ENCODE results near the gene IFNA7. TPM values are rescaled to one million over a fixed set of nuclear protein-coding genes. Genes with fewer than 3 reads are reported as not detected.

Gene IFNA7
- total RNA-seq, 1 experiment from 2014 or later = not detected

DNA sequence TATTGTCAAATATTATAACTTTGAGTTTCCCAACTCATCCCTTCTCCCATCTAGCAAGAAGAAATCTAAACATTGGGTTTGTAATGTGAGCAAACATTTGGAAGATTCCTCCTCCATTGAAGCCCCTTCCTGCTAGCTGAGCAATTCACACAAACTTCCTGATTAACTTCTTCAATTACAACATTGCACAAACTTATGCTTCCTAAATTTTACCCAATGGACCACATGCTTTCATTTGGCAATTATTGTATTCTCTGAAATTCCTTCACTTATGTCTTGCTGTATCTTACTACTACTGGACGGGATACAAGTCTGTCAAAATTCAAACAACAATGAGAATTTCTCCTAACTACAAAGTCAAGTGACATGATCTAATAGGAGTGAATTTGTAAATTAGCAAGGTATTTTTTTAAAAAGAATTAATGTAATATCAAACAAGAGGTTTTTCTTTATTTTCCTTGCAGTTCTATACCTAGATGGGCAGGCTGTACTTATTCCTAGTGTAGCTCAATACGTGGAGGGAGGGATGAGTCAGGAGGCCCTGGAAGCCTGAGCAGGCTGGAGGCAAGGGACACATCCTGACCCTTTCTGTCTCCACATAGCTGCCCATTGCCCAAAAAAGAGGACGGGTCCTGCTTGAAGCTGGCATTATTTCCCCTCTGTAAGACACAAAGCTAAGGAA is 48.5 kb downstream of the IFNA7 start (continued):
- TF ChIP-seq FOXK1 (CRISPR knock-in tag; IDR thresholded peaks at IDR 0.05) = no peak
- TF ChIP-seq NFYB (CRISPR knock-in tag; conservative IDR thresholded peaks at IDR 0.05; ENCODE audit: low read depth) = no peak
- TF ChIP-seq, protein P1, sequence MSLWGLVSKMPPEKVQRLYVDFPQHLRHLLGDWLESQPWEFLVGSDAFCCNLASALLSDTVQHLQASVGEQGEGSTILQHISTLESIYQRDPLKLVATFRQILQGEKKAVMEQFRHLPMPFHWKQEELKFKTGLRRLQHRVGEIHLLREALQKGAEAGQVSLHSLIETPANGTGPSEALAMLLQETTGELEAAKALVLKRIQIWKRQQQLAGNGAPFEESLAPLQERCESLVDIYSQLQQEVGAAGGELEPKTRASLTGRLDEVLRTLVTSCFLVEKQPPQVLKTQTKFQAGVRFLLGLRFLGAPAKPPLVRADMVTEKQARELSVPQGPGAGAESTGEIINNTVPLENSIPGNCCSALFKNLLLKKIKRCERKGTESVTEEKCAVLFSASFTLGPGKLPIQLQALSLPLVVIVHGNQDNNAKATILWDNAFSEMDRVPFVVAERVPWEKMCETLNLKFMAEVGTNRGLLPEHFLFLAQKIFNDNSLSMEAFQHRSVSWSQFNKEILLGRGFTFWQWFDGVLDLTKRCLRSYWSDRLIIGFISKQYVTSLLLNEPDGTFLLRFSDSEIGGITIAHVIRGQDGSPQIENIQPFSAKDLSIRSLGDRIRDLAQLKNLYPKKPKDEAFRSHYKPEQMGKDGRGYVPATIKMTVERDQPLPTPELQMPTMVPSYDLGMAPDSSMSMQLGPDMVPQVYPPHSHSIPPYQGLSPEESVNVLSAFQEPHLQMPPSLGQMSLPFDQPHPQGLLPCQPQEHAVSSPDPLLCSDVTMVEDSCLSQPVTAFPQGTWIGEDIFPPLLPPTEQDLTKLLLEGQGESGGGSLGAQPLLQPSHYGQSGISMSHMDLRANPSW (CRISPR knock-in tag; conservative IDR thresholded peaks at IDR 0.05; ENCODE audit: low read depth) = no peak
- TF ChIP-seq, protein P2, sequence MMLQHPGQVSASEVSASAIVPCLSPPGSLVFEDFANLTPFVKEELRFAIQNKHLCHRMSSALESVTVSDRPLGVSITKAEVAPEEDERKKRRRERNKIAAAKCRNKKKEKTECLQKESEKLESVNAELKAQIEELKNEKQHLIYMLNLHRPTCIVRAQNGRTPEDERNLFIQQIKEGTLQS (CRISPR knock-in tag; conservative IDR thresholded peaks at IDR 0.05) = no peak
- TF ChIP-seq GABPB1 (CRISPR knock-in tag; IDR thresholded peaks at IDR 0.05) = no peak
- TF ChIP-seq SOX15 (CRISPR knock-in tag; IDR thresholded peaks at IDR 0.05) = no peak

Other genes with a start within 250 kb of the IFNA7 start
- gene HACD4, start 170.6 kb downstream of the IFNA7 start, total RNA-seq (2021) = 0.94 to 1.2 TPM (median 1.1 TPM) in 3 replicates
- not detected in 3 replicates for gene IFNB1, start 124.3 kb downstream of the IFNA7 start, total RNA-seq (2021)
- gene IFNW1, start 60.4 kb downstream of the IFNA7 start, total RNA-seq (2021) = not detected in 3 replicates
- gene IFNA21, start 35.5 kb downstream of the IFNA7 start, total RNA-seq (2021) = not detected in 3 replicates
- gene IFNA4, start 14.6 kb downstream of the IFNA7 start, total RNA-seq (2021) = not detected in 3 replicates
- not detected in 3 replicates for gene IFNA10, start 4.9 kb upstream of the IFNA7 start, total RNA-seq (2021)
- gene IFNA16, start 15.1 kb upstream of the IFNA7 start, total RNA-seq (2021) = not detected in 3 replicates
- gene IFNA17, start 26.0 kb upstream of the IFNA7 start, total RNA-seq (2021) = not detected in 3 replicates
- not detected in 3 replicates for gene IFNA14, start 37.8 kb upstream of the IFNA7 start, total RNA-seq (2021)
- not detected in 3 replicates for gene IFNA5, start 103.1 kb upstream of the IFNA7 start, total RNA-seq (2021)
- 15.6 to 17.4 TPM (median 16.1 TPM) in 3 replicates for gene KLHL9, start 133.2 kb upstream of the IFNA7 start, total RNA-seq (2021)
- gene IFNA6, start 148.7 kb upstream of the IFNA7 start, total RNA-seq (2021) = not detected in 3 replicates
- not detected in 3 replicates for gene IFNA13, start 165.9 kb upstream of the IFNA7 start, total RNA-seq (2021)
- not detected in 3 replicates for gene IFNA2, start 183.2 kb upstream of the IFNA7 start, total RNA-seq (2021)
- gene IFNA8, start 206.9 kb upstream of the IFNA7 start, total RNA-seq (2021) = not detected in 3 replicates
- not detected in 3 replicates for gene IFNA1, start 238.2 kb upstream of the IFNA7 start, total RNA-seq (2021)